ENCODE results near the gene CLCN4.

The CLCN4 gene

DNA sequence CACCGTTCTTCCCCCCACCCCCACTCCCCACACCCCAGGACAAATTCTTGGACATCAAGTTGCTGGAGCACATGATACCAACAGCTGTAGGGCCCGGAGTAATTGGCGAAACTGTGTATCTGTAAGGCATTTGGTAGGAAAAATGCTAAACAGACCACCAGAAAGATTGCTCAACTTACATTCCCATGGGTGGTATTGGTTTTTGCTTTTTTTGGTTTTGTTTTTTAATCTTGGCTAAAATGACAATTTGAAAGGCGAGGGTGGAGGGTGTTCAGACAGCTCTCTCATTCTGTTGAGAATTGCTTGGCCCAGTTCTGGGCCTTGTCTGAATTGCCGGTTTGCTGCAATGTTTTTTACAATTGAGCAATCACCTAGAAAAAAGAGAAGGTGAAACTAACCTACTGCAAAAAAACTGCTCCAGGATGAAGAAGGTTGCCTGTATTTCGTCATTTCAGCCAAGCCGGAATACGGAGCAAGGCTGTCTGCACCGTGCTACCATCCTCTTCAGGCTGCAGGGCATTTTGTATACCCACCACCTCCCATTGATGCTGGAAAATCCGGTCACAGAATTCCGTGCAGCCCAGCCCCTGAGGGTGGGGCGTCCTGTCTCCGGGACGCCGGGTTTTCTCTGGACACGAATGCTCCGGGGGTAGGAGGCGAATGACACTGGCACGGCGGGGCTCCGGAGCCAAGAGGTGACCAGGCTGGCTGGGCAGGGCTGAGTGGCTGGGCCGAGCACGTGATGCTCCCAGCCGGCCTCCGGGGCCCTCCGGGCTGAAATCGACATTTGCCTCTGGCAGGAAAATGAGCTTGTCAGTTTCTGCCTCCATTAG lies at the start of gene CLCN4:
TSS of gene CLCN4 (plus strand) at position 777 of the 833 bp plus-strand sequence. CDS start 28,058 bp downstream, outside the sequence.
- no peak for DNase-seq

DNA sequence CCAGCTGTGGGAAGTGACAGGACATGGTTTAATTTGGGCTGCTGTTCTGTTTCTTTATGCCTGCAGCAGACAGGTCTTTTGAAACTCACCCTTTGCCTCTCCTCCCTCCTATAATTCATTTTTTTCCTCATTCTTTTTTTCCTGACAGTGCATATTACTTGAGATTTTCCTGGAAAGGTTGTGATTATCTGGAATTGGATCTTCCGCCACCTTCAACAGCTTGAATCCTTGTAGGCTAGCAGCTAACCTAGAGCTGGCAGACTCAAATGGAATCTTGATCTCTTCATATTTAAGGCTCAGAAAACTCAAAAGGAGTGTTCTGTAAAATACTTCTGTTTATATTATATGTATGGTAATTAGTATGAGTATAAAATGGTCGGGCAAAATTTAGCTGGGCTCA lies 49.3 kb upstream of the CLCN4 start:
- DNase-seq = no peak

DNA sequence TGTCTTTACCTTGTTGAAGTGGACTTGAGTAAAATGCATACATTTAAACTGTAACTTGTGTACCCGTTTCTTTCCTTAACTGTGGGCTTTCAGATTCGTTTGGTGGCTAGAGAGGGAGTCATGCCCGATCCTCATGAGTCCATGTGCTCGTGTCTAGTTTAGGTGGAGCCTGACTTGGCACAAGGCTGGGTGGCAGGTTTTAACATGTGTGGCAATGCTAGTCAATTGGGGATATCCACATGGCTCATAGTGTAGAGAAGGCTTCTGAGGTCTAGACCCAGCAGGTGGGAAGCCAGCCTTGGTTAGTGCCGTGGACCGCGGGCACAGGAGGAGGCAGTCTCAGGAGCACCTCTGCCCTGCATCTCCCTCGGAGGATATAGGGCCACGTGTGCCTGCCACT lies 48.5 kb upstream of the CLCN4 start:
- no peak for DNase-seq

DNA sequence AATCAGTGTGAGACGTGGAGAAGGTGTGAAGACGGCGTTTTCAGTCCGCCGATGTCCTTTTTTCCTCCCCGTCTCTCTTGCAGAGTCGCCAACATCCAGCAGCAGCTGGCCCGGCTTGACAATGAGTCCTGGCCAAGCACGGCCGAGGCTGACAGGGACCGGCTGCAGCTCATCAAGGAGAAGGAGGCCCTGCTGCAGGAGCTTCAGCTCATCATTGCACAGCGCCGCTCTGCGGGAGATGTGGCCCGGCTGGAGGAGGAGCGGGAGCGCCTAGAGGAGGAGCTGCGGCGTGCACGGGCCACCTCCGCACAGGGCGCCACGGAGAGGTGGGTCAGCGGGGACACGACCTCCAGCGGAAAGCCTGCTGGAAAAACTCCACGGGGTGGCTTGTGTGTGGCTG lies 47.1 kb upstream of the CLCN4 start:
- no peak for DNase-seq

DNA sequence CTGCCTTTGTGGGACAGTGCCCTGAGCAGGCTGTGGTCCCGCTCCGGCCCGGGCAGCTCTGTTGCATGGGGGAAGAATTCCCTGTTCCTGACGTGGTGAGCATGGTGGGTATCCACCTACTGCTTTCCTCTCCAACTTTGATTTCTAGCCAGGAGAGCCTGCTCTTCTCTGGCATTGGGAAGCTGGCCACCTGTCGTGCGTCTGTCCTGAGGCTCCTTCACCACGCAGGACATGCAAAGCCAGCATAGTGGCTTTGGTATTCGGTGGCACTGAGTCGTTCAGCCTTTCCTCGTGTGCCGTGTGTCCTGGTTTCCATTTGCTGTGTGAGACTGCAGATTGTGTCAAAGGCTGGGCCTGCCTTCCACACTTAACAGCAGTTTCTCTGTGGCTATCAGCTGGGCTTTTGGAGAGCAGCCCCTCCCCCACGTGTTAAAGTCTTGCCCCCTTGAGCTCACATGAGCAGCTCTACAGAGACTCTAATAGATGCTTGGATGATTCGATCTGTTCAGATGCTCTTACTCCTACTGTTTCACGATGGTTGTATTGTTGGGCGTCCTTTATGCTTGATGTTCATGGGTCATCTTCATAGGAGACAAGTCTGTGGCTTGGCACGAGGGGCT lies 46.3 kb upstream of the CLCN4 start:
- no peak for DNase-seq

DNA sequence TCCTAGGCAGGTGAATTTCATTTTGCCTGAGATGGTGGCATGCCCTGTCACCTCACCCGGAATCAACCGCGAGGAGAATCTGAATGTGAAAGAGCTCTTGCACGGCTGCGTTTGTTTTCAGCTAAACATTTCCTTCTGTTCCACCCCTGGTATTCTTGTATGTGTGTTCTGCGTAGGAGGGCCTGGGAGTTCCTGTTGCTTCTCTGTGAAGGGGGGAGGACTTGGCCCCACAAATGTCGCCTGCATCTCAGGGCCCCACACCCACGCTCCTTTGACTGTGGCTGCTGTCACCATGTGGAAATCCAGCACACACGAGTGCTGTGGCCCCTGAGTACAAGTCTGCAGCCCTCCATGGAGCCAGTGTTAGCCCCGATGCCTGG lies 45.8 kb upstream of the CLCN4 start:
- DNase-seq = peak; percentile 8 to 20 (median 14)

DNA sequence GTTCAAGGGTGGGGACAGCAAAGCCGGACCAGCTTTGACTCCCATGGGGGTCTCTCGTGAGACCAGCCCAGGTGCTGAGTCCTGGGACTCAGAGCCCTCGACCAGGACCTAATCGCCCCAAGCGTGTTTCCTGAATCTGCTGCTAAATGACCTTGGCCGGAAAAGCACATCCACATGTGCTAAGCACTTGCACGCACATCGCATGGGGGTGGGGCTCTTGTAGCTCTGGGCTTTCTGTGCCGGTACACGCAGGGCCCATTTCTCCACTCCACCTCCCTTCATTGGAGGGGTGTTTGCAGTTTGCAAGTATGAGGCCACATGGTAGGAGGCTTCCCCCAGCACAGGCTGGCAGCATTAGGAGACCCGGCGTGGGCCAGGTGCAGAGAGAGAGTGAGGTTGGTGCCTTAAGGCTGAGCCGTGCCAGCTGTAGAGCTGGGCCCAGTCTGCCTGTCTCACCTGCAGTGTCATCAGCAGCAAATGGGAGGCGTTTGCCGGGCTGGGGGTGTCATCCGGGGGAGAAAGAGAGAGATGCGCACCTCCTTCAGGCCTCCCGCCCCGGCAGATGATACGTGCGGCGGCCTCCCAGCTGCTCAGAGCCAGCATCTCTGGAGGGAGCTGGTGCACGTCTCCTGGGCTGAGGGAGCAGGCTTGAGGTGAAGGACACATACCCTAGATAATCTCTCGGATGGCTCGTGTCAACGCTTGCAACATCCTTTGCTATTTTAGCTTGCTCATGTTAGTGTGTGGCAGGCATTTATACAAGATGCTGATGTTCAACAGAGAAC lies 45.2 kb upstream of the CLCN4 start:
- peak; percentile 10 to 50 (median 20) for DNase-seq

DNA sequence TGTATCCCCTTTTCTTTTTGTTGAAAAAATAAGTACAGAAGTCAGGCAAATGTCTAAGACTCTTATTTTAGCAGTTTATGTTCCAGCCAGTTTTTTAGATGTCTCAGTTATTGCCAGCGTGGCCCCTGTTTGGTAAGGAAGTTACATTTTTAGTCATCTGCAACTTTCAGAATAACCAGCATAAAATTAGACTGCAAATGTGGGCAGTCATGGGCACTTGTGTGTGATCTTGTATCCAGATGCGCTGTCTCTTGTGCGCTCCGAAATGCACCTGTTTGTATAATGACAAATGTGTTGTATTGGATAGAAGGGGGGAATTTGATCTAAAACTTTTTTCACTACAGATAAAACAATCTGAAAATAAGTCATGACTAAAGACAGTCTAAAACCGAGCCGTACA lies 44.3 kb upstream of the CLCN4 start:
- DNase-seq = no peak

DNA sequence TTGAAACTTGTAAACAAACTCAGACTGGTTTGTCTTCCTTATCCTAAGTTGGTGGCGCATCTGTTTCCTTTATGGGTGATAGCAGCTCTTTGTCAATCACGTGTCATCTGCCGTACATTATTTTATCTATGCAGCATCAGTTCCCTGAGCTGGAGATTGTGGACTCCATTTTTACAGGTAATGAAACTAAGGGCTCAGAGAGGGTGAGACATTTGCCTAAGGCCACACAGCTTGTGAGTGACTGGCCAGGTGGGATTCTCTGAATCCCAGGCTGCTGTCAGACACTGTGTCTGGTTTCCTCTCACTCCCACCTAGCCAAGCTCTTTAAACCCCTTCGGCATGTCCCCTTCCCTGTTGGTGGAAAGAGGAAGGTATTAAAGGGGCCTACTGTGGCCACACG lies 41.7 kb upstream of the CLCN4 start:
- no peak for DNase-seq

DNA sequence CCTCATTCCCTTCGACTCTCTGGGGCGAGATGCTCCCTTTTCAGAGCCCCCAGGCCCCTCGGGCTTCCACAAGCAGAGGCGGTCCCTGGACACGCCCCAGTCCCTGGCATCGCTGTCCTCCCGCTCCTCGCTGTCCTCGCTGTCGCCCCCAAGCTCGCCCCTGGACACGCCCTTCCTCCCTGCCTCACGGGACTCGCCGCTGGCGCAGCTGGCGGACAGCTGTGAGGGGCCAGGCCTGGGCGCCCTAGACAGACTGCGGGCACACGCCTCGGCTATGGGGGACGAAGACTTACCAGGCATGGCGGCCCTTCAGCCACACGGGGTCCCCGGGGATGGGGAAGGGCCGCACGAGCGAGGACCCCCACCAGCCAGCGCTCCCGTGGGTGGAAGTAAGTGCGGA lies 39.5 kb upstream of the CLCN4 start:
- DNase-seq = no peak

DNA sequence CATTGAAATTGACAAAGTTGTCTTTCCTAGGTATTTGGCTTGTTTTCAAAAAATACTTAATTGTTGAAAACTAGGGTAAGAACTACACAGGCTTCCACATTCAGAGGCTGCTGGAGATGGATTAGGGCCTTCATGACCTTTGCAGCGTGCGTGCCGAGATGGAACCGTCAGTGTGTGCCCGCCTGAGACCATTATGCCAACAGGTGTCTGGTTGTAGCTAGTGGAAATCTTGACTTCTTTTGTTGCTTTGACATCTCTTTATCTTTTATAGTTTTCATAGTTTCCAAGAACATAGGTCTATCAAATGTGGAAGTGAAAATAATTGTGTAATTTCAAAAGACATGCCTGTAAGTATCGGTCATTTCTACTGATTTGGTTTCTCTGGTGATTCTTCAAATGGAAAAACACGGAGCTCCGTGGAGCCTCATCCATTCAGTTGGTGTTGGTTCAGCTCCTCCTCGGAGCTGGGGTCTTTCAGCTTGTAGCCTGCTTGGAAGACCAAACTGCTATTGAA lies 38.9 kb upstream of the CLCN4 start:
- no peak for DNase-seq

DNA sequence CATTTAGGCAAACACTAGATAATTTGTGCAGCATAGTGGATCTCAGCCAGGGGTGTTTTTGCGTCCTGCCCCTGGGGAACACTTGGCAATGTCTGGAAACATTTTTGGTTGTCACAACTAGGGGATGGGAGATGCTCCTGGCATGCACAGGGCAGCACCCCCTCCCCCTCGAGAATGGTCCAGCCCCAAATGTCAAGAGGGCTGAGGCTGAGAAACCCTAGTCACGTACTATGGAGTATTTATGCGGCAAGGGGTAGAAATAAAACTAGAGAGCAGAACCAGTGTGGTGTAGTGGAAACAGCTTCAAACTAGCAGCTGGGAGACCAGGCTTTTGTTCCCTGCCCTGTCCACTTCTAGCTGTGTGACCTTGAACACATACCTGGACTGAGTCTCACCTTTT lies 38.2 kb upstream of the CLCN4 start:
- no peak for DNase-seq

DNA sequence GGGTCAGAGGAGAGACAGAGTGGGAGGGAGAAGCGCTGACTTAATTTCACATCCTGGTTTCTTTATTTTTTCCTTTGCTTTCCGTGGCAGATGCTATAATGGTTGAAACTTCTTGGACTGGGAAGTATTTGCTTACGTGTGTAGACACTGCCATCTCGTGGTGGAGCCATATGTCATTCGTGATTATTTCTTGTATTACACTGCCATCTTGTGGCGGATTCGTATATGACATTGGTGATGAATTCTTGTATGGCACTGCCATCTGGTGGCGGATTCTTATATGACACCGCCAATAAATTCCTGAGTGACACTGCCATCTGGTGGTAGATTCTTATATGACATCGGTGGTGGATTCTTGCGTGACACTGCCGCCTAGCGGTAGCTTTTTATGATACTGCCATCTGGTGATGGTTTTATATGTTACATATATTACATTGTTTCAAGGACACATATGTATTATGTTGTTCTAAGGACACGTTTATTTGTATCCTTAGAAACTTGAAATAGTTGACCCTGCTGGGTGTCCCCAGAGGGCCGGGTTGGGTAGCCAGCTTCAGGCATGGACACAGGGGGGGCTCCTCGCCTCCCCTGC lies 37.3 kb upstream of the CLCN4 start:
- DNase-seq = peak; percentile 19 to 43 (median 27)

DNA sequence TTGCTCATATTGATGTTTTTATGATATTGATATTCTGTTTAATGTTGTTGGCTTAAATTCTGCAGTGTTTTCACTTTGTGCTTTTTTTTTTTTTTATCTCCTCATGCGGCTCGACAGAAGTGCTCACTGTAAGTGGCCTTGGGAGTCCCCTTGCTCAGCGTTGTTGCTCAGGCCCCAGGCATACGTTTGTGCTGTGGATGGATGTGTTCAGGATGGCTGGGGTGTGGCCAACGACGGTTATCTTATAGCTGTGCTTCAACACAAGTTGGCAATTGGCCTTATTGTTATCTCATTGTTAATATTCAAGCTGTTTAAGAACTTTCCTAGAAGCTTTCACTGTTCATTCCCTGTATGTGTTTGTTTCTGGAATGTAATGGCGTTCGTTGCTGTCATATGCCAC lies 36.4 kb upstream of the CLCN4 start:
- DNase-seq = no peak

DNA sequence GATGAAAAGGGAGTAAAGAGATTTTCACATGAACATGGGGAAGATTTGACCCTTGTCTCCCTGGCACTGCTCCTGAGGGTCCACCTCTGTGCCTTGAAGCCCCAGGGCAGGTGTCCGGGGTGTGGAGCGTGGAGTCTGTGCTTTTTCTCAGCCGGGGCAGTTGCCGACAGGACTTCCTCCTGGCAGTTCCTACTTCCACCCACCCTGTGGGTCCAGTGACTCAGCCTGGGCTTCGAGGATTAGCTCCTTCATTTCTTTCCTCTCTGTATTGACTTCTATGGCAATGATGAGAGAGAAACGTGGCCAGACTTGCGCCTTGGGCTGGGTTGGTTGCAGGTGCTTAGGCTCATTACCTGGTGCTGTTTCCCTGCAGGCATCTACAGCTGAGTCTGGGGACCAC lies 35.9 kb upstream of the CLCN4 start:
- no peak for DNase-seq

DNA sequence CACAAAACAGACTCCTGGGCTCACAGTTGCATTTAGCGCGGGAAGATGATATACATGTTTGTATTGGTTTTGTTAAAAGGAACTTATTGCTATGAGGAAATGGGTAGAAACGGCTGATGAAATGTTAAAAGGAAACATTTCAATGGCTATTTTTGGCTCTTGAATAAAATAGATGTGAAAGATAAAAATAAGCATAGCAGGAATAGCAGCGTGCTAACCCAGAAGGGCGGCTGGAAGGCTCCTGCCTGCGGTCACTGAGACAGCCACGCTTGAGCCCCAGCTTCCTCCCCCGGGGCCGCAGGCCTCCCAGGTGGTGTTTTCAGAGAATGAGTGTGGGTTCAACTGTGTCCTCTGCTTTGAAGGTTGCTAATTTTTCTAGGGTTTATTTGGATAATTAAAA lies 35.0 kb upstream of the CLCN4 start:
- no peak for DNase-seq

DNA sequence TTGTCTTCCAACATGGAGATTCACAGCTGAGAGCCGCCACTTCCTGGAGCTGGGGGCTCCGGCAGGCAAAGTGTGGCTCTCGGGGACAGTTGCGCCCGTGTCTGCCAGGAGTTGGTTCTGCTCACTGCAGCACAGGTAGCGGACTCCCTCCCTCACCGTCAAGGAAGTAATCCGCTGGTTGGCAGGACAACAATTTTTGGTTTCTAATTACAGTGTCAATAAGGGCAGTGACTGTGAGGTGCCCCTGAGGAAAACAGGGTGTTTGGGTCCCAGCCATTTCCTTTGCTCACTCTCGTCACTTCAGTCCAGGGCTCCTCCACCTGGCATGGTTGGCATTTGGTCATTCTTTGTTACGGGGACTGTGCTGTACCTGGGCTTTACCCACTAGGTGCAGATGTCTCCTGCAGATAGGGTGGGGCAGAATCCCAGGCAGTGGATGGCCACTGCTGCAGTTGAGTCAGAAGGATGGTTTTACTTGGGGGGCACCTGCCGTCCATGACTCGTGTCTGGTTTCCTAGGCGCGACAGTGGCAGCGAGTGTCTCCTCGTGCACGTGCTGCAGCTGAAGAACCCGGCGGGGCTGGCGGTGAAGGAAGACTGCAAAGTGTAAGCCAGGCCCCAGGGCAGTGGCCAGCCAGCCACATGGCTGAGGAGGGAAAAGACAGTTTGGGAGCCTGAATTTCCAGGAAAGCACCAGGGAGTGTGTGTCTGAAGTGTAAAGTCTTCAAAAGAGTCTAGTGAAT lies 32.1 kb upstream of the CLCN4 start:
- DNase-seq = no peak

DNA sequence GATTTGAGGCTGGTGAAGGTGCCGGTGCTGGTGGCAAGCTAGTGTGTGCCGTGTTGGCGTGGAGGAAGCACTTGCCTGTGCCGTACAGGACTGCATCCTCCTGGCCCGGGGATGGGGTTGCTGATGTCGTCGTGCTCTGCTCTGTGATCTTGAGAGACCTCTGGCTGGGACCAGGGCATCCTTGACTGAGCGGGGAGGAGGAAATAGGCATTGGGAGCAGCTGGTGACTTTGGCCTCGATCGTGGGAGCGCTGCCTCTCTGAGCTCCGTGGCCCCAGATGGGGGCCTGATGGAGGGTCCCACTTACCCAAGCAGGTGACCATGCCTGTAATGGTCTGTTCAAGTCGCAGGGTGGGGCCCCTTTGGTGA lies 31.5 kb upstream of the CLCN4 start:
- DNase-seq = no peak

DNA sequence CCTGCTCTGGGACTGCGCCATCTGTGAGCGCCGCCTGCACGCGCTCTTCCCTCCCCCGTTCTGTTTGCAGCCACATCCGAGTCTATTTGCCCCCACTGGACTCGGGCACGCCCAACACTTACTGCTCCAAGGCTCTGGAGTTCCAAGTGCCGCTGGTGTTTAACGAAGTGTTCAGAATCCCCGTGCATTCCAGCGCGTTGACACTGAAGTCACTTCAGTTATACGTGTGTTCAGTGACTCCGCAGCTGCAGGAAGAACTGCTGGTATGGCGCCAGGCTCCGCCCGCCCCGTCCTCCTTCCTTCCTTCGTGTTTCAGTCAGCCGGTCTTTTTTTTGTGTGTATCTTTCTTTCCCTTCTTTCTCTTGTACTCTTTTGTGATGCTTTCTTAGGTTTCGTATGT lies 30.7 kb upstream of the CLCN4 start:
- DNase-seq = no peak

DNA sequence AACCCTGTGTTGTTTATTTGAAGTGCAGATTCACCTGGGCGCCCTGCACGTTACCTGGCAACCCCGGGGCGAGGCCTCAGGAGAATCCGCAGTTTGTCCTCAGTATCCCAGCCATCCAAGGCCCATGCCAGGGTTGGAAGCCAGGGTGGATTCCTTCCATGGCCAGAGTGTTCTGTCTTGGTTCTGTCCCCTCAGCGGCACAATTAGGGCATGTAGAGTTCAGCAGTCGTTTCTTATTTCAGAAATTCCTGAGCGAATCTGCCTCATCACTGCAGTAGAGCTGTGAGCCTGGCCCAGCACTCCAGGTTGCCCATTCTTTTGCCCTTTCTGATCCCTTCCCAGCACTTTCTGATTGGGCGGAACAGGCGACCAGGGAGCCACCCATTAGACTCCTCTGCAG lies 29.9 kb upstream of the CLCN4 start:
- DNase-seq = no peak

DNA sequence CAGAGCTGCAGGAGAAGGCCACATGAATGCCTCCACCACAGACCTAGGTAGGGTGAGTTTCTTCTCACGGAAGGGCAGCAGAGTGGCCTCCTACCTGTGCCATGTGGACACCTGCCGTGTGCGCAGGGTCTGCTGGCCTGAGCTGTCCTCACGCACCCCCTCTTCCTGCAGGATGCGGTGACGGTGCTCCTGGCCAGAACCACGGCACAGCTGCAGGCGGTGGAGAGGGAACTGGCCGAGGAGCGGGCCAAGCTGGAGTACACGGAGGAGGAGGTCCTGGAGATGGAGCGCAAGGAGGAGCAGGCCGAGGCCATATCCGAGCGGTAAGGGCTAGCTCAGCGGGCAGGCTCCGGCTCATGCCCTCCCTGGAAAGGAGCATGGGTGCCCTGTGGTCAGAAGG lies 28.4 kb upstream of the CLCN4 start:
- DNase-seq = no peak

DNA sequence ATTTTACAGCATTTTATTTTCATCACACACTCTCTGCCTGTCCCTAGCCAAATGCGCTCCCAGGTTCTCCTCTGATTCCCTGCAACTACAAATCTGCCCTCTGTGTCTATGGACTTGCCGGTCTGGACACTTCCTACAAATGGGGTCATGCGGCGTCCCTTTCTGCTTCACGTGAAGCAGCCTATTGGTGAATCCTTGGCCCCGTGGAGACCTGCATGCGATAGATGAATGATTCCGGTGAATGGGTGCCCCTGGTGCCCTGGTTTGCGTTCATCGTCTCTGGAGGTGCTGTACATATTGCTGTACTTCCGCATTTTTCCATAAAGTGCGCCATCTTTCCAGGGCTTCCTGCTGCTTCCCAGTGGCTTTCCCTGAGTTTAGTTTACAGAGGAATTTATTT lies 27.5 kb upstream of the CLCN4 start:
- no peak for DNase-seq

DNA sequence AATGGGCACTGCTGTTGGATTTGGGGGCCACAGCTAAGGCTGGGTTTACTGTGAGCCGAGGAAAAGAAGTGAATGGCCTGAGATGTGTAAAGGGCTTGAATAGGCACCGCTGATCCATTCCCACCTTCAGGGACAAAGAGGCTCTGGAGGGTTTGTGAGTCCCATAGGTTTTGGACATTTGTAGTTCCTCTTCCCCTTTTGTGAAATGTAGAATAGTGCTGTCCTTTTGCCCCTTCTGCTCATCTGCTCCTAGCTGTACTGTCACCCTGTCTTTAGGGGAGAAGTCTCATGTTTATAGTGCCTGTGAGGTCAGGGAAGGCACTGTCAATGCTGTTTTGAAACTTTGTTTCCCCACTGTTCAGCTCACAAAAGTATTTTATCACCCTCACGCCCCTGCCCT lies 26.4 kb upstream of the CLCN4 start:
- no peak for DNase-seq

Measured in activated CD4-positive, CD25-positive, alpha-beta regulatory T cell (primary cell).